Loucy (cell line): Measurements from ENCODE around the gene SLC13A1.

Source experiments
- CTCF ChIP-seq: fragments of 200-600 bp; sonication (generic); conservative IDR thresholded peaks from 2 replicates; pipeline ENCODE4 v1.5.1; 2014; ENCODE audit warnings: mild to moderate bottlenecking, antibody characterized with exemption, low read length
- EZH2phosphoT487 ChIP-seq: fragments of 200-600 bp; IDR thresholded peaks from 2 replicates; pipeline ENCODE4 v1.6.1; 2018; ENCODE audit warnings: antibody characterized with exemption, mild to moderate bottlenecking, moderate library complexity, borderline replicate concordance

DNA sequence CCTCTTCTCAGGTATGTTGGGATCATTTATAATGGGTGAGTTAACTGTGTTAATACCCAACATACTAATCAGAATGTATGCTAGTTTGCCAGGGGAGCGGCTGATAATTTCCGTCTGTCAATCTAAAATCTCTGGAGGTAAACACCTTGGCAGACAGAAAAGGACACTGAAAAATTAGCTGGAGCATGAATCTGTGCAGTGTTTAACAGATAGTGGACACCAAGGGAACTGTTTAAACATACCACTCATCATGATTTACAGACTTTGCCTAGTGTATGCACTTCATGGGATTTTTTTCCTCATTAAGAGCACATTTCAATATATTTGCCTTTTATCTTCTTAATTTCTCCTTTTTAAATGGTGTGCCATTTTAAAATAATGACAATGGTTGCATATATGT, 68.2 kb downstream of the SLC13A1 start:
- no peak for TF ChIP-seq CTCF
- no peak for TF ChIP-seq EZH2phosphoT487
